ENCODE results near the gene ACTN1.
A peak's percentile ranks its signal among the peaks of the same experiment; 100 is the strongest.
"Not testable (repeated sequence)": the region's sequence is repeated elsewhere in the genome, so short reads cannot be mapped to it uniquely, and the experiment has no call there.

The ACTN1 gene

DNA sequence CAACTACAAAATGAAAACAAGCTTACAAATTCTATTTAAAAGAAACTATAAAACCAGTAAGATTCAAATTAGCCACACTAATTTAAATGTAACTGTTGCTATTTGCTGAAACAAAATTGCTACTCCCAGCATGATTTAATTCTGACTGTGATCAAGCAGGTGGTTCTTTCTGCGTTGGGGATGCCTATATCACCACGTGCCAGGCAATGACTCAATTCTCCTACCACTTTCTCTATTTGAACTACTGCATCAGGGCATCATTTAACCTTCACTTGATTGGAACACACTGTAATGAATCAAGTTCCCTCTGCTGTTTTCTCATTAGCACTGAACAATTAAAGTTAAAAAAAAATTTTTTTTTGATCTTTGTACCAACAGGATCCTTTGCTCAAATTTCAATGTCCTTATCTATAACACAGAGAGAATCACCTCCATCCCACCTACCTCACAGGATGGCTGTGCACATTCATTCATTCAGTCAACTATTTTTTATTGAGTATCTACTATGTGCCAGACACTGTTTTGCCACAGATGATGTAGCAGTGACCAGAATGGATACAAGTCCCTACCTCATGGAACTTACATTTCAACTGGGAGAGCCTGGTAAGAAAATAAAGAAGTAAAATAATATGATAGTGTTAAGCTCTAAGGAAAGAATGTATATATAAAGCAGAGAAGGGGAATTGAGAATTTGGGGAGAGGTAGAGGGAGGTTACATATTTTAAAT lies 8.0 kb upstream of the ACTN1 start:
- no peak for DNase-seq (ENCODE audit: low read depth)

- no peak for DNase-seq (ENCODE audit: low read depth)
These were observed 7.1 kb upstream of the ACTN1 start for GRCh38 chr14:68986225-68986624.

DNA sequence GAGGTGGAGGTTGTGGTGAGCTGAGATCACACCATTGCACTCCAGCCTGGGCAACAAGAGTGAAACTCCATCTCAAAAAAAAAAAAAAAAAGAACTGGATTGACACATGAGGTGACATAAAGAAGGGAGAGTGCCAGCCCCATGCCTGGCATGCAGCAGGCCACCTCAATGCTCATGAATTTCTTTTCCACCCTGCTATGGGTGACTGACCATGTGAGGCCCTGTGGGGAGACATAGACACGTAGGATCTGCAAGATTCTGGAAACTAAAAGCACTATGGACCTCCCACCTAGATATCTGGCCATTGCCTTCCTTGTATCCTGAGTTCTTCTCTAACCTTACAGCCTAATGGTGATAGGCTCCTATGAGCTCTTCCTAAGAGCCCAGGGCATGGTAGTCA lies 5.6 kb upstream of the ACTN1 start:
- no peak for DNase-seq (ENCODE audit: low read depth)

- DNase-seq (ENCODE audit: low read depth), result no peak
These were observed 4.1 kb upstream of the ACTN1 start for GRCh38 chr14:68983191-68983590.

DNA sequence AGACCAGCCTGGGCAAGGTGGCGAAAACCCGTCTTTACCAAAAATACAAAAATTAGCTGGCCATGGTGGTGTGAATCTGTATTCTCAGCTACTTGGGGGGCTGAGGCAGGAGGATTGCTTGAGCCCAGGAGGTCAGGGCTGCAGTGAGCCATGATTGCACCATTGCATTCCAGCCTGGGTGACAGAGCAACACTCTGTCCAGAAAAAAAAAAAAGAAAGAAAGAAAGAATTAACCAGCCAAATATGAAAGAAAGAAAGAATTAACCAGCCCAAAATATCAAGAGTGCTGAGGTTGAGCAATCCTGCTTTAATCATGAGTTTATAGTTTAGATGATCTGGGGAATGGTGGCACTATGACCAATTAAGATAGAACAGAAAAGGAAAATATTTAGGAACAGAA lies 3.5 kb upstream of the ACTN1 start:
- no peak for DNase-seq (ENCODE audit: low read depth)

DNA sequence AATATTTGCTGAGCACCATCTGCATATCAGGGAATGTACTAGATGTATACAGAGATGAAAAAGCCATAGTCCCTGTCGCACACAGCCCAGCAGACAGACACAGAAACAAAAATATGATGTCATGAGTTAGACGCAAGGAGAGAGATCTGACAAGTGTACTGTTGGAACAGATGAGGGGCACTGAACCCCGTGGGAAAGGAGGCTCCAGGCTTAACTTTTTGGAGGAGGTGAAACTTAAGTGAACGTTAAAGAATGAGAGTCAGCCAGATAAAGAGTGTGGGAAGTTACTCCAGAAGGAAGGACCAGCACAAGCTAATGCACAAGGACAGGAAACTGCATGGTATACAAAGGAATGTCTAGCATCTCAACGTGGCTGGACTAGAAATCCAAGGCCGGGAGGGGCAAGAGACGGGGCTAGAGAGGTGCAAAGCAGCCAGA lies 2.5 kb upstream of the ACTN1 start:
- DNase-seq (ENCODE audit: low read depth), result no peak

DNA sequence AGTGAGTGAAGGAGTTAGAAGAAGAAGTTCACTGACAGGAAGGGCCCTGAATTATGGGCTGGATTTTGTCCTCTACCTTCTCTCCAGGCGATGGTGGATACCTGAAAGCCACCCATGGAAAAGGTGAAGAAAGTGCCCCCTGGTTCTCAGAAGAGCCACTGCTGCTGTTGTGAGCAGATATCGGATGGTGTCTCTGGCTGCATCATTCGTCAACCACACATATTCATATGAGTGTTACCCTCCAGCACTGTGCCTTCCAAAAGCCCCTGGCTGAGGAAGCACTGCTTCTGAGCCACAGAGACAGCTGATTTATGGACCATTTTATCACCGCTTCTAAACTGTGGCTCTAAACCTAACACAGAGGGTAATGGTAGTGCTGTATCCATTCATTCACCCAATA lies 2.0 kb upstream of the ACTN1 start:
- no peak for DNase-seq (ENCODE audit: low read depth)

DNA sequence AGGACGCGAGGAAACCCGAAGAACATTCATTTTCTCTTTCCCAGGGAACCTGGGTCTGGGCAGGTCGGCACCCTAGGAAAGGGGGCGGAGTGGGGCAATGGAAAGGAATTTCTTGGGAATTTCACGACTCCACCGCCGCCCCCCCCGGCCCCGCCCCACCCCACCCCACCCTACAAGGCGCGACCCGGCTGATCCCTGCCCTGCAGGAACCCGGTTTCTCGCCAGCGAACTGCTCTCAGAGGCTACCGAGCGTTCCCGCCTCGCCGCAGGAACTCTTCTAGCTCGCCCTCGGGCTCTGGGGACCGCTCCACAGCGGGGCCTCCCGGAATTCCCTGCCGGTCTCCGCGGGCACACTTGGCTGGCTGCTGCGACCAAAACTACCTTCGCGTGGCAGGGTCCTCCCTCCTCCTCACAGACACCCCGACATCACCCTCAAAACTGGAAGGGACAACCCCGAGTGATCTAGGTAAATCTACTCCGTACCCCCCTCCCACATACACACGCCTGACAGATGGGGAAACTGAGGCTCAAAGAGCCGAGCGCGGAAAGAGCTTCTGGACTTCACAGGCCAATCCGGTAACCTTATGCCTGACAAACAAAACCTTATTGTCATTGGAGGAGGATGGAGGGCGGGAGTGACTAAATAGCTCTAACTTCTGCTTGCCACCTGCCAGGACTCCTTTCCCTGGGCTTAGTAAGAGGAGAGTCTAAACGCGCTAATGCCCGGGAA lies 785 bp upstream of the ACTN1 start:
- no peak for DNase-seq (ENCODE audit: low read depth)

DNA sequence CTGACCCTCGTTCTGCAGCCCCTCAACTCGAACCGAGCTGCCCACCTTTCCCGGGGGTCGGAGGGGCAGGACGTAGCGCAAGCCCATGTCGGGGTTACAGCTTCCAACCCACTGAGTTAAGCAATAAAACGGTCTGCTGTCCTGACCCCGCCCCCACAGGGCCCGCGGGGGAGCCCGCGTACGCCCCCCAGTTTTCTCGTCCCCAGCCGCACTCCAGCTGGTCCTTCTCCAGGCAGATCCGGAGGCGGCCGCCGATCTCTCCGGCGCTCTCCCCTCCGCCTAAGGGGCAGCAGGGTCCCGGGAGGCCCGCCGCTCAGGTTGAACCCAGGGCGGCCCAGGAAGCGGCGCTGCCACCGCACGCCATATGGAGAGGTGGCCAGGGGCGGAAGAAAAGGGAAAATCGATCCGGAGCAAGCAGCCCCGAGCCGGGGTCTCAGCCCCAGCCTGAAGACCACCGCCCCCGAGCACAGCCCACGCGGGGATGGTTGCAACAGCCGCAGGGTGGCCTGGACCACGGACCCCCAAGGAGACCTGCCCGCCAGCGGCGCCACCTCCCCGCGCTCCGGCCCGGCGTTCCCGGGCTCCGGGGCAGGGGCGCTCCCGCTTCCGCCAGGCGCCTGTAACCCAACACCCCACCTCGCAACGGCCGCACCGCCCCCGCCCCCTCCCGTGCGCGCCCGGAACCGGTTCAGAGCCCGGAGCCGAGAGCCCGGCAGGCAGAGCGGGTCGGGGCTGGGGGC lies 760 bp downstream of the ACTN1 start:
- DNase-seq (ENCODE audit: low read depth), result no peak

DNA sequence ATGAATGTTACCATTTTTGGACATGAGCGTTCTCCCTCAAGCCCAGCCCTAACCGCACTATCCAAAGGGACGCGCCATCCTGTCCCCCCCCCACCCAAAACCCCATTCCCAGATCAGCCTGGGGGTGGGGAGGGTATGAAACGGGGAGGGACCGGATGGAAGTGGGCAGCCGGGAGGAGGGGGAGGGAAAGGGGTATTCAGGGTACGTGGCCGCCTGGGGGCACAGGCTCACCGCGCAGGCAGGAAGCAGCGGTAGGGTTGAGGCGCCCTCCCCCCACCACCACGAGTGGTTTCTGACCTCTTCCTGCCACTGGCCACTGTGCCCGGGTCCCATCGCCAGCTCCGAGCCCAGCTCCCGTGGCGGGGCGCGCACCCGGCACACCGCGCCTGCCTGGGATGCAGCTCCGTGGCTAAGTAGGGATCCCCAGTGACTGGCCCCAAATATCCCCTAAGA lies 1.4 kb downstream of the ACTN1 start:
- DNase-seq (ENCODE audit: low read depth), result peak; percentile 76

- DNase-seq (ENCODE audit: low read depth), result no peak
These were observed 1.9 kb downstream of the ACTN1 start for GRCh38 chr14:68977180-68977717.

DNA sequence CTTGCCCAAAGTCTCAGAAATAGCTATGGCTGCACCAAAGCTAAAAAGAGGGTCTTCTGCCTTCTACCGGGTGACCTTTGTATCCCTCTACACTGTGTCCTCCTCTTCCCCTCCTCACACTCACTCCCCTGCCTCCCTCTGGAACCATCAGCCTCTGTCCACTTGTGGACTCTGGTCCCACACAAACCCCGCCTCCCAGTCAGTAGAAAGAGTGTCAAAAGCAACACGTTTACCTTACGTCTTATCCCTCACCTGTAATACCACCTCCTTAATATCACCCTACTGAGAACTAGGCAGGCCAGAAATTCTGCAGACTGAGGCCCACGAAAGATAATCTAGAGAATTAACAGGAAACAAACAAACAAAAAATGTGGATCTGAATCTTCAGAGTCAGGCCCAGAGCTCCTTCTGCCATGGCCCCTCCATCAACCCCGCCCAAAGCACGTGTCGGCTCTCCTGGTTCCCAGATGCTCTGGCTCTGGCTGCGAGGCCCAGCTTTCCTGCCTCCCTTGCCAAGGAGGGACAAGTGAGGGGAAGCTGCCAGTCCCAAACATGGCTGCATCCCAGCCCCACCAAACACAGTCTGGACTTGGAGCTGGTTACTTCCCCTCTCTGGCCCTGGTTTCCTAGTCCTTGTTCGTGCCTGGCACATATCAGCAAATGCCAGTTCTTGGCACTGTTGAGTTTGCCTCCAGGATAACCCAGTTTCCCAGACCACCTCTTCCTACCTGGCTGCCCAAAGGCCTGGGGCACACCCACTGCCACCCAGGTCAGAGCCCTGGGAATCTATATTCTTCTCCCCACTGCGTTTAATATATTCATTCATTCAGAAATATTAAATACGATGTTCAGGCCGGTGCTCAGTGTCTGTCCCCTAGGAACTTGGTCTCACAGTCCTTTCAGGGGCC lies 2.7 kb downstream of the ACTN1 start:
- no peak for DNase-seq (ENCODE audit: low read depth)

DNA sequence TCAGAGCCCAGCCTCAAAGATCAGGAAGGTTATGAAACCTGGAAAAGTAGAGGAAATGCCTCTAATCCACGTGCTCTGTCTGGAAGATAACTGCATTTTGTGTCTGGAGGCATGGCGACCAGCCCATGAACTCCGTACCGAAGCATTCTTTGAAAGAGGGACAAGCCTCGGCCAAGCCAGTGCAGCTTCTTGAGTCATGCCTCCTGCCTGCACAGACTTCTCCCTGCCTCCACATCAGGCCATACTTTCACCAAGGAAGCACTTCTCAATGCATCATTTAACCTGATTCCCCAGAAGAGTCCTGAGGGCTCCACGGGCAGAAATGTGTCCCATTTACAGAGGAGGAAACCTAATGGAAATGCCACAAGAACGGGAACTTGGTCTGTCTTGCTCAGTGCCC lies 3.4 kb downstream of the ACTN1 start:
- no peak for DNase-seq (ENCODE audit: low read depth)

DNA sequence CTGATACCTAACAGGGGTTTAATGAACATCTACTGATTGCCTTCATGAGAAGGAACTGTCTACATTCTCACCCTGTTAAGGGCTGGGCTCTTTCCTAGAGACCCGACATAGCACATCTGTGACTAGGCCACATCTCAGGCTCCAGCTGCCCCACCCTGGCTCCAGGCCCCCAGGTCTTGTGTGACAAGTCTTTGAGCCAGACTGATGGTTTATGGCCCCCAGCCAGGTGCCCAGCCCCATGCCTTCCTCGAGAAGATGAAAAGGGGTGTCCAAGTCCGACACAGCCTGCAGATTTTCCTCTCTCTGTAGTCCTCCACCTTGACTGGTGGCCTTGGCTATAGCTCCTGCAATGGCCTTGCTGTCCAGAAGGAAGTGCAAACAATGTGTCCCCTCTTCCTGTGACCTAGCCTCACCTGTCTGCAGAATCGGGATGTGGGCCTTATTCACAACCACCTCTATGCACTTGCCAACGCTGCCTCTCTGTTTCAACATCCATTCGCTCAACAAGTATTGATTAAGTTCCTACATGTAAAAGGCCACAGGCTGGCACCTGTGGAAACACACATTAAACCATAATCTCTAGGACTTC lies 4.2 kb downstream of the ACTN1 start:
- DNase-seq (ENCODE audit: low read depth), result no peak

DNA sequence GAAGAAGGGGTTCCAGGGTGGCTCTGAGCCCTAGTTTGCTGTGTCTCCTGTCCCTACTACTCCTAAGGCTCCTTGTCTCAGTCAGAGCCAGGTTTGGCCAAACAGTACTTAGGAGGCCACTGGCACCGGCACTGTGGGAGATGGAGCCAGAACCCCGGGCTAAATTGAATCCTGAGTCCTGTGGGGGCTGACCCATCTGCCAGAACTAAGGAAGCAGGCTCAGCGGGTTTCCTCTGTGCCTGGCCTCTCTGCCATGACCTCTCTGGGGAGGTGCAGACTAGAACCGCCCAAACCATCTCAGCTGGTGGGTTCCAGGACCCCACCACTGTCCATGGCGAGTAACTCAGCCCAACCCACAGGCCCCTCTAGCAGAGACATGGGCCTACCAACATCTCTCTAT lies 5.5 kb downstream of the ACTN1 start:
- no peak for DNase-seq (ENCODE audit: low read depth)

DNA sequence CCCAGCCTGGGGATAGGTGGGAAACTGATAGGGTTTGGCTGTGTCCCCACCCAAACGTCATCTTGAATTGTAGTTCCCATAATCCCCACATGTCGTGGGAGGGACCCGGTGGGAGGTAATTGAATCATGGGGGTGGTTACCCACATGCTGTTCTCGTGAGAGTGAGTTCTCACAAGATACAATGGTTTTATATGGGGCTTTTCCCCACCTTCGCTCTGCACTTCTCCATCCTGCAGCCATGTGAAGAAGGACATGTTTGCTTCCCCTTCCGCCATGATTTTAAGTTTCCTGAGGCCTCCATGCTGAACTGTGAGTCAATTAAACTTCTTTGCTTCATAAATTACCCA lies 5.9 kb downstream of the ACTN1 start:
- not testable (repeated sequence) for DNase-seq (ENCODE audit: low read depth)

DNA sequence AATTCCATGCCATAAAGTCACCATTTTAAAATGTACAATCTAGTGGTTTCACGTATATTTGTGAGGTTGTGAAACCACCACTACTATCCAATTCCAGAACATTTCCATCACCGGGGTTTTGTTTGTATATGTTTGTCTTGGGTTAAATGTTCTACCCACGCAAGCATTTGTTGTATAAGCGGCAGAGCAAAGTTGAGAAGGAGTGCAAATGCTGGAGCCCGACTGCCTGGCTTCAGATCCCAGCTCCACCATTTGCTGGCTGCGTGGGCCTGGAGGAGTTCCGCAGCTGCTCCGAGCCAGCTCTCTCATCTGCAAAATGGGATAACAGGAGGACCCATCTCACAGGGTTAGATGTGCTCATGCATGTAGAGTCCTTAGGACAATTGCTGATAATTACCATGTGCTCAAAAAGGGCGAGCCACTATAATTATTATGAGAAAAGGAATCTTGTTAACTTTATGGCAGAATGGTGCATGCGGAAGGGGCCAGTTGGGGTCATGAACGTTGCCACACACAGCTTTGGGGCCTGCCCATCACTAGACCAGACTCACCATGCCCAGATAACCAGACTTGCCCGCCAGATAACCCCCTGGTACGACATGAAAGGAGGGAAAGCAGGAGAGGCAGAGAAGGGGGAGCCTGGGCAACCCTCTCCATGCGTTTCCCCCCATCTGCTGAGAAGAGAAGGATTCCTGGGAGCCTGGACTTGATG lies 6.4 kb downstream of the ACTN1 start:
- DNase-seq (ENCODE audit: low read depth), result no peak

GRCh38 chr14:68971411-68972035 lies 7.6 kb downstream of the ACTN1 start:
- no peak for DNase-seq (ENCODE audit: low read depth)

GRCh38 chr14:68970736-68971135 lies 8.4 kb downstream of the ACTN1 start:
- no peak for DNase-seq (ENCODE audit: low read depth)

DNA sequence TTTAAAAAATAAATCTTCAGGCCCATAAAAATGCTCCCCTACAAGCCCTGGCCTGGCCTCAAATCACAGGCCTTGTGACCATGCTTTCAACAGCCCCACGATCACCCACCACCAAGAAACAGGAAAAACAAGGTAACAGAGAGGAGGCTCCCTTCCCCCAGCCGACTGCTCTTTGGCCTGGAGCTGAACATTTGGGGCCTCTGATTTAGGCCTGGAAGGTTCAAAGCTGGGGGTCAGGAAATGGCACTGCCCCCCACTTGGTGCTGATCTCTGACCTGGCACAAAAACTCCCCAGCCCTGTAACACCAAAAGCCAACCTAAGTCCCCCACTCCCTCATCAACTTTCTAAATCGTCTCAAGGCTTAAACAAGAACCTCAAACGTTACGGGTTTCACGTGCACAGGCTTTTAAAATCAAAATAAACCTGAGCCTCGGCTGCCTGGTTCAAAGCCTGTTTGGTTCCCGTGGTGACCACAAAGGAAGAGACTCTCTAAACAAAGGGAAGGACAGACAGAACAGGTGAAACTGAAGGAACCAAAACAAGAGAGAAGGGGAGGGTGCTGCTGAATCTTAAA lies 9.0 kb downstream of the ACTN1 start:
- DNase-seq (ENCODE audit: low read depth), result no peak

Data from stromal cell of bone marrow (primary cell).